ENCODE measurements around the gene KLRC4.
A peak's percentile ranks its signal among the peaks of the same experiment; 100 is the strongest.

The KLRC4 gene

GRCh38 chr12:10364815-10365622 is 44.5 kb downstream of the KLRC4 start:
- H3K36me3 ChIP-seq (ENCODE audit: insufficient read depth, low read length) = no peaks in the 10 kb centered on the region
- H2AFZ ChIP-seq (ENCODE audit: low read depth, low read length) = peak overlapping the region; percentile 98
- peaks cover 34% of the 10 kb centered on the region for H3K4me1 ChIP-seq (ENCODE audit: insufficient read depth, low read length)
- H3K4me3 ChIP-seq (ENCODE audit: low read depth in 1 of 2, low read length in 2 of 2) = peak overlapping the region; percentile 18 to 62
- peak; percentile 83 for DNase-seq
- peak overlapping the region; percentile 93 for H3K27ac ChIP-seq (ENCODE audit: low read length)
- no peaks in the 10 kb centered on the region for H3K9me3 ChIP-seq (ENCODE audit: insufficient read depth, low read length, severe bottlenecking)
- H3K9ac ChIP-seq (ENCODE audit: low read depth, low read length) = peak overlapping the region; percentile 66
- peak overlapping the region; percentile 87 for H3K4me2 ChIP-seq (ENCODE audit: insufficient read depth, low read length)
- no peaks in the 10 kb centered on the region for H3K27me3 ChIP-seq (ENCODE audit: insufficient read depth, low read length, poor library complexity)
- no peaks in the 10 kb centered on the region for H3K79me2 ChIP-seq (ENCODE audit: insufficient read depth, low read length)
- peak; percentile 85 for ATAC-seq (ENCODE audit: insufficient read depth, low read depth)
- TF ChIP-seq EZH2 (IDR thresholded peaks at IDR 0.05; ENCODE audit: borderline replicate concordance, low read depth, low read length, severe bottlenecking) = no peak
- no peak for TF ChIP-seq CTCF (IDR thresholded peaks at IDR 0.05; ENCODE audit: borderline replicate concordance, extremely low read depth, low read length, poor library complexity, severe bottlenecking)
- H4K20me1 ChIP-seq (ENCODE audit: insufficient read depth, low read length) = no peaks in the 10 kb centered on the region

- peak; percentile 65 for ATAC-seq (ENCODE audit: insufficient read depth, low read depth)
- peak; percentile 52 for DNase-seq
- H3K27me3 ChIP-seq (ENCODE audit: insufficient read depth, low read length, poor library complexity) = no peaks in the 10 kb centered on the region
- H3K27ac ChIP-seq (ENCODE audit: low read length) = peak overlapping the region; percentile 93
- H3K9me3 ChIP-seq (ENCODE audit: insufficient read depth, low read length, severe bottlenecking) = no peaks in the 10 kb centered on the region
- H3K4me1 ChIP-seq (ENCODE audit: insufficient read depth, low read length) = peaks cover 34% of the 10 kb centered on the region
- TF ChIP-seq EZH2 (IDR thresholded peaks at IDR 0.05; ENCODE audit: borderline replicate concordance, low read depth, low read length, severe bottlenecking) (no peak), CTCF (IDR thresholded peaks at IDR 0.05; ENCODE audit: borderline replicate concordance, extremely low read depth, low read length, poor library complexity, severe bottlenecking) (no peak)
- H3K4me3 ChIP-seq (ENCODE audit: low read depth in 1 of 2, low read length in 2 of 2) = peak overlapping the region; percentile 18 to 62
- H3K79me2 ChIP-seq (ENCODE audit: insufficient read depth, low read length) = no peaks in the 10 kb centered on the region
- H3K4me2 ChIP-seq (ENCODE audit: insufficient read depth, low read length) = peak overlapping the region; percentile 87
- peak overlapping the region; percentile 98 for H2AFZ ChIP-seq (ENCODE audit: low read depth, low read length)
- peak overlapping the region; percentile 66 for H3K9ac ChIP-seq (ENCODE audit: low read depth, low read length)
- H3K36me3 ChIP-seq (ENCODE audit: insufficient read depth, low read length) = no peaks in the 10 kb centered on the region
- no peaks in the 10 kb centered on the region for H4K20me1 ChIP-seq (ENCODE audit: insufficient read depth, low read length)
Measured at GRCh38 chr12:10363914-10364814, 45.4 kb downstream of the KLRC4 start.

- Histone ChIP-seq H3K4me1 (ENCODE audit: insufficient read depth, low read length) (peaks cover 34% of the 10 kb centered on the region), H3K27me3 (ENCODE audit: insufficient read depth, low read length, poor library complexity) (no peaks in the 10 kb centered on the region), H3K79me2 (ENCODE audit: insufficient read depth, low read length) (no peaks in the 10 kb centered on the region), H3K4me3 (ENCODE audit: low read depth in 1 of 2, low read length in 2 of 2) (no peak overlapping the region), H2AFZ (ENCODE audit: low read depth, low read length) (peak overlapping the region; percentile 98), H3K9me3 (ENCODE audit: insufficient read depth, low read length, severe bottlenecking) (no peaks in the 10 kb centered on the region), H3K9ac (ENCODE audit: low read depth, low read length) (peak overlapping the region; percentile 66; the same call in 1 of the 2 replicates), H3K27ac (ENCODE audit: low read length) (peak overlapping the region; percentile 93), H3K36me3 (ENCODE audit: insufficient read depth, low read length) (no peaks in the 10 kb centered on the region), H4K20me1 (ENCODE audit: insufficient read depth, low read length) (no peaks in the 10 kb centered on the region), H3K4me2 (ENCODE audit: insufficient read depth, low read length) (peak overlapping the region; percentile 87)
- ATAC-seq (ENCODE audit: insufficient read depth, low read depth) = no peak
- DNase-seq = no peak
- TF ChIP-seq CTCF (IDR thresholded peaks at IDR 0.05; ENCODE audit: borderline replicate concordance, extremely low read depth, low read length, poor library complexity, severe bottlenecking) (no peak), EZH2 (IDR thresholded peaks at IDR 0.05; ENCODE audit: borderline replicate concordance, low read depth, low read length, severe bottlenecking) (no peak)
Measured at GRCh38 chr12:10363658-10363913, 46.0 kb downstream of the KLRC4 start.

Data from DND-41 (cell line).